Measurements from ENCODE around the gene IL6ST.

IL6ST gene

GRCh38 chr5:55905251-55905650 is 89.5 kb downstream of the IL6ST start:
- Histone ChIP-seq H4K20me1 (ENCODE audit: insufficient read depth, low read length) (no peaks in the 10 kb centered on the region), H3K4me3 (ENCODE audit: low read depth in 1 of 2, low read length in 2 of 2) (no peak overlapping the region)

GRCh38 chr5:55904152-55904551 is 90.6 kb downstream of the IL6ST start:
- Histone ChIP-seq H3K4me1 (ENCODE audit: insufficient read depth, low read length) (no peaks in the 10 kb centered on the region), H3K4me2 (ENCODE audit: insufficient read depth, low read length) (no peak overlapping the region)

More at GRCh38 chr5:55905251-55905650, 89.5 kb downstream of the IL6ST start:
- no peak for TF ChIP-seq EZH2 (IDR thresholded peaks at IDR 0.05; ENCODE audit: borderline replicate concordance, low read depth, low read length, severe bottlenecking)
- TF ChIP-seq CTCF (IDR thresholded peaks at IDR 0.05; ENCODE audit: borderline replicate concordance, extremely low read depth, low read length, poor library complexity, severe bottlenecking), result no peak
- no peaks in the 10 kb centered on the region for H3K36me3 ChIP-seq (ENCODE audit: insufficient read depth, low read length)
- ATAC-seq (ENCODE audit: insufficient read depth, low read depth) (no peak), DNase-seq (no peak)
- no peaks in the 10 kb centered on the region for H3K79me2 ChIP-seq (ENCODE audit: insufficient read depth, low read length)
- no peak overlapping the region for H2AFZ ChIP-seq (ENCODE audit: low read depth, low read length)
- H3K4me1 ChIP-seq (ENCODE audit: insufficient read depth, low read length), result no peaks in the 10 kb centered on the region
- no peak overlapping the region for H3K27ac ChIP-seq (ENCODE audit: low read length)
- H3K4me2 ChIP-seq (ENCODE audit: insufficient read depth, low read length), result no peak overlapping the region
- H3K9ac ChIP-seq (ENCODE audit: low read depth, low read length), result no peak overlapping the region
- H3K9me3 ChIP-seq (ENCODE audit: insufficient read depth, low read length, severe bottlenecking), result no peaks in the 10 kb centered on the region
- no peaks in the 10 kb centered on the region for H3K27me3 ChIP-seq (ENCODE audit: insufficient read depth, low read length, poor library complexity)

GRCh38 chr5:55903121-55903701 is 91.6 kb downstream of the IL6ST start:
- Histone ChIP-seq H3K79me2 (ENCODE audit: insufficient read depth, low read length) (no peaks in the 10 kb centered on the region), H3K36me3 (ENCODE audit: insufficient read depth, low read length) (no peaks in the 10 kb centered on the region), H3K4me1 (ENCODE audit: insufficient read depth, low read length) (no peaks in the 10 kb centered on the region), H3K9me3 (ENCODE audit: insufficient read depth, low read length, severe bottlenecking) (no peaks in the 10 kb centered on the region), H3K4me3 (ENCODE audit: low read depth in 1 of 2, low read length in 2 of 2) (no peak overlapping the region), H2AFZ (ENCODE audit: low read depth, low read length) (no peak overlapping the region), H4K20me1 (ENCODE audit: insufficient read depth, low read length) (no peaks in the 10 kb centered on the region), H3K4me2 (ENCODE audit: insufficient read depth, low read length) (no peak overlapping the region), H3K9ac (ENCODE audit: low read depth, low read length) (no peak overlapping the region), H3K27ac (ENCODE audit: low read length) (no peak overlapping the region), H3K27me3 (ENCODE audit: insufficient read depth, low read length, poor library complexity) (no peaks in the 10 kb centered on the region)
- DNase-seq (no peak), ATAC-seq (ENCODE audit: insufficient read depth, low read depth) (no peak)
- TF ChIP-seq CTCF (IDR thresholded peaks at IDR 0.05; ENCODE audit: borderline replicate concordance, extremely low read depth, low read length, poor library complexity, severe bottlenecking), result no peak
- no peak for TF ChIP-seq EZH2 (IDR thresholded peaks at IDR 0.05; ENCODE audit: borderline replicate concordance, low read depth, low read length, severe bottlenecking)

More at GRCh38 chr5:55904152-55904551, 90.6 kb downstream of the IL6ST start:
- ATAC-seq (ENCODE audit: insufficient read depth, low read depth) (no peak), DNase-seq (no peak)
- no peaks in the 10 kb centered on the region for H3K27me3 ChIP-seq (ENCODE audit: insufficient read depth, low read length, poor library complexity)
- H3K9ac ChIP-seq (ENCODE audit: low read depth, low read length), result no peak overlapping the region
- H3K4me3 ChIP-seq (ENCODE audit: low read depth in 1 of 2, low read length in 2 of 2), result no peak overlapping the region
- H3K36me3 ChIP-seq (ENCODE audit: insufficient read depth, low read length), result no peaks in the 10 kb centered on the region
- H3K9me3 ChIP-seq (ENCODE audit: insufficient read depth, low read length, severe bottlenecking), result no peaks in the 10 kb centered on the region
- TF ChIP-seq CTCF (IDR thresholded peaks at IDR 0.05; ENCODE audit: borderline replicate concordance, extremely low read depth, low read length, poor library complexity, severe bottlenecking) (no peak), EZH2 (IDR thresholded peaks at IDR 0.05; ENCODE audit: borderline replicate concordance, low read depth, low read length, severe bottlenecking) (no peak)
- H3K79me2 ChIP-seq (ENCODE audit: insufficient read depth, low read length), result no peaks in the 10 kb centered on the region
- H3K27ac ChIP-seq (ENCODE audit: low read length), result no peak overlapping the region
- H4K20me1 ChIP-seq (ENCODE audit: insufficient read depth, low read length), result no peaks in the 10 kb centered on the region
- no peak overlapping the region for H2AFZ ChIP-seq (ENCODE audit: low read depth, low read length)
